ENCODE data around the gene GALK1.

DNA sequence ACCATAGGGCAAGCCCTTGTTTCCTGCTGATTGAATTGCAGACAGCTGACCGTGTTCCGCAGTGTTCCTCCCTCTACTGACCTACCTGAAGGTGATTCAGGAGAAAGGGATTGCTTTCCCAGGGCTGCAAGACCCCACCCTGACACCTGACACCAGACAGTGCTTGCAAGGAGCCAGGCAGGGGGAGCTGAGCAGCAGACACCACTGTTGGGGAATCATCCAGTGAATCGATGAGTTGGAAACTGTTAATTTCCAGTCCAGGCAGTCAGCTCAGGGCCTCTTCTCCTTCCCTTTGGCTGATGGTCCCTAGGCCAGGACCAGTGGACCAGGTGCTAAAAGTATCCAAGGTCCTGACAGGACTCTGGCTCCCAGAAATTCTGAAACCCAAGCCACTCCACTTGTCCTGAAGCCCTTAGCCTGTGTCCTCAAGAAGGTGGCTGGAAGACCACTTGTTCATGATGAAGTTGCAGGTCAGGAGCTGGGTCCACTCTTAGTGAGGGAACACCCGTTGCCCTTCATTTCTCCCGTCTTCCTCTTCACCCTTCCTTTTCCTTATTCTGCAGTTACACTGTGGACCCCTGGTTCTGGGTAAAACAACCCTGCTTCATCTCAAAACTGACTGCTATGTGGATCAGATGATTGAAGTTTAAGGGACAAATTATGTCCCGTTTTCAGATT lies 10.1 kb upstream of the GALK1 start:
- TF ChIP-seq, protein P1, sequence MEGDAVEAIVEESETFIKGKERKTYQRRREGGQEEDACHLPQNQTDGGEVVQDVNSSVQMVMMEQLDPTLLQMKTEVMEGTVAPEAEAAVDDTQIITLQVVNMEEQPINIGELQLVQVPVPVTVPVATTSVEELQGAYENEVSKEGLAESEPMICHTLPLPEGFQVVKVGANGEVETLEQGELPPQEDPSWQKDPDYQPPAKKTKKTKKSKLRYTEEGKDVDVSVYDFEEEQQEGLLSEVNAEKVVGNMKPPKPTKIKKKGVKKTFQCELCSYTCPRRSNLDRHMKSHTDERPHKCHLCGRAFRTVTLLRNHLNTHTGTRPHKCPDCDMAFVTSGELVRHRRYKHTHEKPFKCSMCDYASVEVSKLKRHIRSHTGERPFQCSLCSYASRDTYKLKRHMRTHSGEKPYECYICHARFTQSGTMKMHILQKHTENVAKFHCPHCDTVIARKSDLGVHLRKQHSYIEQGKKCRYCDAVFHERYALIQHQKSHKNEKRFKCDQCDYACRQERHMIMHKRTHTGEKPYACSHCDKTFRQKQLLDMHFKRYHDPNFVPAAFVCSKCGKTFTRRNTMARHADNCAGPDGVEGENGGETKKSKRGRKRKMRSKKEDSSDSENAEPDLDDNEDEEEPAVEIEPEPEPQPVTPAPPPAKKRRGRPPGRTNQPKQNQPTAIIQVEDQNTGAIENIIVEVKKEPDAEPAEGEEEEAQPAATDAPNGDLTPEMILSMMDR (IDR thresholded peaks at IDR 0.05), result no peak
- TF ChIP-seq, protein P2, sequence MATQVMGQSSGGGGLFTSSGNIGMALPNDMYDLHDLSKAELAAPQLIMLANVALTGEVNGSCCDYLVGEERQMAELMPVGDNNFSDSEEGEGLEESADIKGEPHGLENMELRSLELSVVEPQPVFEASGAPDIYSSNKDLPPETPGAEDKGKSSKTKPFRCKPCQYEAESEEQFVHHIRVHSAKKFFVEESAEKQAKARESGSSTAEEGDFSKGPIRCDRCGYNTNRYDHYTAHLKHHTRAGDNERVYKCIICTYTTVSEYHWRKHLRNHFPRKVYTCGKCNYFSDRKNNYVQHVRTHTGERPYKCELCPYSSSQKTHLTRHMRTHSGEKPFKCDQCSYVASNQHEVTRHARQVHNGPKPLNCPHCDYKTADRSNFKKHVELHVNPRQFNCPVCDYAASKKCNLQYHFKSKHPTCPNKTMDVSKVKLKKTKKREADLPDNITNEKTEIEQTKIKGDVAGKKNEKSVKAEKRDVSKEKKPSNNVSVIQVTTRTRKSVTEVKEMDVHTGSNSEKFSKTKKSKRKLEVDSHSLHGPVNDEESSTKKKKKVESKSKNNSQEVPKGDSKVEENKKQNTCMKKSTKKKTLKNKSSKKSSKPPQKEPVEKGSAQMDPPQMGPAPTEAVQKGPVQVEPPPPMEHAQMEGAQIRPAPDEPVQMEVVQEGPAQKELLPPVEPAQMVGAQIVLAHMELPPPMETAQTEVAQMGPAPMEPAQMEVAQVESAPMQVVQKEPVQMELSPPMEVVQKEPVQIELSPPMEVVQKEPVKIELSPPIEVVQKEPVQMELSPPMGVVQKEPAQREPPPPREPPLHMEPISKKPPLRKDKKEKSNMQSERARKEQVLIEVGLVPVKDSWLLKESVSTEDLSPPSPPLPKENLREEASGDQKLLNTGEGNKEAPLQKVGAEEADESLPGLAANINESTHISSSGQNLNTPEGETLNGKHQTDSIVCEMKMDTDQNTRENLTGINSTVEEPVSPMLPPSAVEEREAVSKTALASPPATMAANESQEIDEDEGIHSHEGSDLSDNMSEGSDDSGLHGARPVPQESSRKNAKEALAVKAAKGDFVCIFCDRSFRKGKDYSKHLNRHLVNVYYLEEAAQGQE (IDR thresholded peaks at IDR 0.05; ENCODE audit: insufficient read depth in 1 of 2, low read depth in 2 of 2, low read length in 1 of 2), result no peak
- 0 out of 2 replicates have a peak, but pooled peaks have one; percentile 52 for TF ChIP-seq SIN3A (IDR thresholded peaks at IDR 0.05; ENCODE audit: borderline replicate concordance, insufficient read depth, low read depth, low read length)
- no peak for TF ChIP-seq POLR2AphosphoS5 (IDR thresholded peaks at IDR 0.05; ENCODE audit: low read depth, low read length)

Data from Panc1 (cell line).